Esophagus squamous epithelium (tissue), 5 donors: ENCODE results near the gene STX5. TPM values are rescaled to one million over a fixed set of nuclear protein-coding genes. Genes with fewer than 3 reads are reported as not detected.
"Not testable (repeated sequence)": the region's sequence is repeated elsewhere in the genome, so short reads cannot be mapped to it uniquely, and the experiment has no call there.

Source experiments
- DNase-seq: peaks from one replicate; lab custom pipeline; 2025; lab: John Stamatoyannopoulos, UW
- H3K27ac ChIP-seq, 4 donors: fragments of 200-600 bp; sonication (generic); one replicate each; pipeline ENCODE4 v1.5.1; 2016 to 2019; ENCODE audit warnings: mild to moderate bottlenecking in 1 of 4
- H3K27me3 ChIP-seq, 4 donors: fragments of 200-600 bp; sonication (generic); 1 replicate in 3 of 4; 2 replicates in 1 of 4; pipeline versions ENCODE4 v1.5.1 to v1.6.0; 2017 to 2021; ENCODE audit warnings: antibody characterized with exemption in 1 of 4
- H3K36me3 ChIP-seq, 3 donors: fragments of 200-600 bp; sonication (generic); one replicate each; pipeline ENCODE4 v1.5.1; 2016 to 2019
- H3K4me1 ChIP-seq, 3 donors: fragments of 200-600 bp; sonication (generic); one replicate each; pipeline ENCODE4 v1.5.1; 2017 to 2019
- H3K4me3 ChIP-seq, 4 donors: fragments of 200-600 bp; sonication (generic); 1 replicate in 3 of 4; 2 replicates in 1 of 4; pipeline ENCODE4 v1.5.1; 2016 to 2019; ENCODE audit warnings: mild to moderate bottlenecking in 2 of 4, moderate library complexity in 1 of 4
- H3K9me3 ChIP-seq, 3 donors: fragments of 200-600 bp; sonication (generic); one replicate each; pipeline ENCODE4 v1.5.1; 2016 to 2019
- CTCF ChIP-seq, 6 experiments: fragments of 450-650 bp in 4 of 6; fragments of 200-600 bp in 2 of 6; sonication (generic) in 2 of 6; IDR thresholded peaks; one replicate each; pipeline ENCODE4 v1.5.1; 2016 to 2019; ENCODE audit warnings: antibody characterized with exemption in 6 of 6, mild to moderate bottlenecking in 4 of 6, moderate library complexity in 4 of 6
- POLR2A ChIP-seq, 4 donors: fragments of 450-650 bp; IDR thresholded peaks; one replicate each; pipeline ENCODE4 v1.6.1; 2017; ENCODE audit warnings: antibody characterized with exemption in 4 of 4, mild to moderate bottlenecking in 4 of 4, moderate library complexity in 3 of 4
- WGBS, 2 donors: methylation state at CpG; one replicate each; pipeline ENCODE4 v1.1.5; 2018; 5-methylcytosine and 5-hydroxymethylcytosine counted together
- intact Hi-C: fragments of 100-400 bp; cut with DNase I; formaldehyde crosslinking; loops from one replicate; pipeline ENCODE4 v1.15.0; 2022
- total RNA-seq, 4 donors: library from RNA; depleted of rRNA; stranded (reverse); fragments of >200 nt; gene quantifications; one replicate each; pipeline ENCODE4 v1.1.0, GENCODE V29; 2016
- donor health status: DM: yes; HTN: yes; CAD: no.

STX5 gene
- total RNA-seq, 4 donors from 2014 or later: 23.0 to 34.7 (median 24.2) TPM

- intact Hi-C loops: no loop called here
- H3K4me1 ChIP-seq: peaks cover 17 to 63% (median 39%) of the 10 kb centered on the region in 3 donors
- DNase-seq: no peak
- no peak for TF ChIP-seq POLR2A (IDR thresholded peaks at IDR 0.05)
- TF ChIP-seq CTCF (IDR thresholded peaks at IDR 0.05): no peak
- 15 to 22% methylated on average over 12 to 15 of the region's 40 CpGs for WGBS, 2 donors
- H3K27me3 ChIP-seq: no peaks in the 10 kb centered on the region
- H3K36me3 ChIP-seq: peaks cover 0 to 56% (median 22%) of the 10 kb centered on the region in 3 donors
- no peaks in the 10 kb centered on the region for H3K9me3 ChIP-seq
- peak within 1 kb of the TSS; percentile 93 to 100 (median 98) for H3K27ac ChIP-seq
- peak within 1 kb of the TSS; percentile 65 to 90 (median 81) for H3K4me3 ChIP-seq
Measured at GRCh38 chr11:62832336-62833234, 734 bp upstream of the STX5 start, which contains the start of gene TEX54. Gene TEX54 (minus strand): TSS chr11:62832841.

- peak overlapping the region; percentile 93 to 100 (median 98) for H3K27ac ChIP-seq
- intact Hi-C loops: no loop called here
- no peak for DNase-seq
- H3K27me3 ChIP-seq: no peaks in the 10 kb centered on the region
- peak overlapping the region; percentile 65 to 90 (median 81) for H3K4me3 ChIP-seq
- H3K9me3 ChIP-seq: no peaks in the 10 kb centered on the region
- H3K4me1 ChIP-seq: peaks cover 17 to 56% (median 37%) of the 10 kb centered on the region in 3 donors
- TF ChIP-seq CTCF (IDR thresholded peaks at IDR 0.05) (no peak), POLR2A (IDR thresholded peaks at IDR 0.05) (no peak)
- peaks cover 7 to 65% (median 32%) of the 10 kb centered on the region in 3 donors for H3K36me3 ChIP-seq
- WGBS, 2 donors: 0 to 1% methylated on average over 9 to 12 of the region's 33 CpGs
Measured at GRCh38 chr11:62830904-62831519, 839 bp downstream of the STX5 start.

- WGBS, 2 donors: 88 to 98% methylated on average over 5 to 7 of the region's 8 CpGs
- H3K4me3 ChIP-seq, H3K9me3 ChIP-seq, DNase-seq, intact Hi-C loops, H3K27me3 ChIP-seq, H3K27ac ChIP-seq: not testable (repeated sequence)
- Histone ChIP-seq H3K4me1 (peaks cover 10 to 38% (median 29%) of the 10 kb centered on the region in 3 donors), H3K36me3 (peaks cover 20 to 67% (median 45%) of the 10 kb centered on the region in 3 donors)
Measured at GRCh38 chr11:62828130-62828529, 3.7 kb downstream of the STX5 start.

GRCh38 chr11:62823677-62824076 lies 8.2 kb downstream of the STX5 start:
- Histone ChIP-seq H3K36me3 (peaks cover 29 to 97% (median 82%) of the 10 kb centered on the region in 3 donors), H3K9me3 (no peaks in the 10 kb centered on the region), H3K27me3 (no peaks in the 10 kb centered on the region), H3K4me1 (peaks cover 0 to 6% (median 5%) of the 10 kb centered on the region in 3 donors), H3K27ac (no peak overlapping the region), H3K4me3 (no peak overlapping the region)
- intact Hi-C loops: no loop called here
- no peak for DNase-seq
- 75 to 90% methylated on average over 3 of the region's 3 CpGs for WGBS, 2 donors
- no peak for TF ChIP-seq CTCF (IDR thresholded peaks at IDR 0.05)
- no peak for TF ChIP-seq POLR2A (IDR thresholded peaks at IDR 0.05)

GRCh38 chr11:62817129-62817528 lies 14.7 kb downstream of the STX5 start:
- H3K4me3 ChIP-seq: no peak overlapping the region
- peaks cover 8 to 89% (median 29%) of the 10 kb centered on the region in 3 donors for H3K36me3 ChIP-seq
- no peaks in the 10 kb centered on the region for H3K9me3 ChIP-seq
- no peak for TF ChIP-seq CTCF (IDR thresholded peaks at IDR 0.05)
- TF ChIP-seq POLR2A (IDR thresholded peaks at IDR 0.05): no peak
- H3K27me3 ChIP-seq: no peaks in the 10 kb centered on the region
- H3K4me1 ChIP-seq: no peaks in the 10 kb centered on the region
- H3K27ac ChIP-seq: peak overlapping the region in 1 of 4 donors; percentile 5
- intact Hi-C loops: no loop called here
- WGBS, 2 donors: 93 to 95% methylated on average over 4 of the region's 4 CpGs
- no peak for DNase-seq
